Right lobe of liver (tissue), 6 donors: ENCODE results near the gene DUSP15. TPM values are rescaled to one million over a fixed set of nuclear protein-coding genes. Genes with fewer than 3 reads are reported as not detected.

Experiments
- ATAC-seq, 4 donors: fragments of 200-7000 bp; cut with Tn5 transposase; one replicate each; pipeline ENCODE4 v1.9.1; 2020; ENCODE audit warnings: mild to moderate bottlenecking in 4 of 4, moderate library complexity in 4 of 4
- DNase-seq, 3 donors: peaks; one replicate each; pipeline ENCODE4 v3.0.0-alpha.2; 2020
- H3K27ac ChIP-seq, 3 donors: fragments of 200-600 bp; one replicate each; pipeline ENCODE4 v1.8.0; 2022
- H3K27me3 ChIP-seq, 2 donors: fragments of 200-600 bp; one replicate each; pipeline ENCODE4 v1.8.0; 2022
- H3K36me3 ChIP-seq, 4 donors: fragments of 200-600 bp; sonication (generic) in 1 of 4; one replicate each; pipeline versions ENCODE4 v1.5.1 to v1.8.0; 2017 to 2022; ENCODE audit warnings: control low read depth in 1 of 4
- H3K4me1 ChIP-seq, 4 donors: fragments of 200-600 bp; sonication (generic) in 1 of 4; one replicate each; pipeline versions ENCODE4 v1.5.1 to v1.8.0; 2017 to 2022; ENCODE audit warnings: control low read depth in 1 of 4
- H3K4me3 ChIP-seq, 3 donors: fragments of 200-600 bp; one replicate each; pipeline ENCODE4 v1.8.0; 2022
- H3K9me3 ChIP-seq, 4 donors: fragments of 200-600 bp; sonication (generic) in 1 of 4; one replicate each; pipeline versions ENCODE4 v1.5.1 to v1.8.0; 2017 to 2022; ENCODE audit warnings: control low read depth in 1 of 4
- POLR2A ChIP-seq: fragments of 450-650 bp; IDR thresholded peaks from one replicate; pipeline ENCODE4 v1.6.1; 2017; ENCODE audit warnings: antibody characterized with exemption, mild to moderate bottlenecking
- WGBS: methylation state at CpG from one replicate; pipeline ENCODE4 v1.1.6; 2018; ENCODE audit warnings: low coverage, low lambda C conversion rate; ENCODE audit not compliant: insufficient coverage; ENCODE audit errors: missing lambda C conversion rate; 5-methylcytosine and 5-hydroxymethylcytosine counted together
- intact Hi-C, 2 donors: fragments of 100-400 bp; cut with DNase I; formaldehyde crosslinking; loops; one replicate each; pipeline versions ENCODE4 v1.11.2 to v1.14.1; 2022
- total RNA-seq, 6 experiments: library from RNA; depleted of rRNA in 2 of 6; stranded (reverse); fragments of >200 nt in 2 of 6; fragmentation: NEBNext Ultra II Directional in 3 of 6; extraction: Animal tissue kit (Norgen Biotek cat#: 25700) in 3 of 6; gene quantifications; one replicate each; pipeline versions ENCODE4 v1.1.0 to v1.2.4, GENCODE V29; 2016 to 2023
- TF ChIP-seq, protein P1 (sequence below), 4 donors: fragments of 200-600 bp in 3 of 4; fragments of 450-650 bp in 1 of 4; IDR thresholded peaks; one replicate each; pipeline versions ENCODE4 v1.5.1 to v1.8.0; 2016 to 2022; ENCODE audit warnings: antibody characterized with exemption in 4 of 4, mild to moderate bottlenecking in 2 of 4
- donor health status: DM: no; HTN: yes; CAD: no.
- donor health status: DM: no; HTN: no; CAD: no.
- donor health status: DM: no; HTN: no; CAD: no.
- donor health status: DM: no; HTN: yes; CAD: no.
- donor health status: DM: no; HTN: yes; CAD: no.

Gene DUSP15
- total RNA-seq, 6 experiments from 2014 or later, result 0.22 to 1.1 (median 0.42) TPM; not detected in 3

GRCh38 chr20:31868853-31869672 is 1.3 kb downstream of the DUSP15 start:
- no peak for ATAC-seq
- no peak for DNase-seq
- TF ChIP-seq, protein P1, sequence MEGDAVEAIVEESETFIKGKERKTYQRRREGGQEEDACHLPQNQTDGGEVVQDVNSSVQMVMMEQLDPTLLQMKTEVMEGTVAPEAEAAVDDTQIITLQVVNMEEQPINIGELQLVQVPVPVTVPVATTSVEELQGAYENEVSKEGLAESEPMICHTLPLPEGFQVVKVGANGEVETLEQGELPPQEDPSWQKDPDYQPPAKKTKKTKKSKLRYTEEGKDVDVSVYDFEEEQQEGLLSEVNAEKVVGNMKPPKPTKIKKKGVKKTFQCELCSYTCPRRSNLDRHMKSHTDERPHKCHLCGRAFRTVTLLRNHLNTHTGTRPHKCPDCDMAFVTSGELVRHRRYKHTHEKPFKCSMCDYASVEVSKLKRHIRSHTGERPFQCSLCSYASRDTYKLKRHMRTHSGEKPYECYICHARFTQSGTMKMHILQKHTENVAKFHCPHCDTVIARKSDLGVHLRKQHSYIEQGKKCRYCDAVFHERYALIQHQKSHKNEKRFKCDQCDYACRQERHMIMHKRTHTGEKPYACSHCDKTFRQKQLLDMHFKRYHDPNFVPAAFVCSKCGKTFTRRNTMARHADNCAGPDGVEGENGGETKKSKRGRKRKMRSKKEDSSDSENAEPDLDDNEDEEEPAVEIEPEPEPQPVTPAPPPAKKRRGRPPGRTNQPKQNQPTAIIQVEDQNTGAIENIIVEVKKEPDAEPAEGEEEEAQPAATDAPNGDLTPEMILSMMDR (IDR thresholded peaks at IDR 0.05), result no peak
- no peak for TF ChIP-seq POLR2A
- Histone ChIP-seq H3K4me3 (no peak overlapping the region), H3K36me3 (no peaks in the 10 kb centered on the region), H3K27ac (no peak overlapping the region), H3K9me3 (no peaks in the 10 kb centered on the region), H3K4me1 (peaks cover 0 to 8% (median 2%) of the 10 kb centered on the region in 4 donors), H3K27me3 (no peaks in the 10 kb centered on the region)
- WGBS, result 29% methylated on average over 3 of the region's 12 CpGs
- intact Hi-C loops, result no loop called here

GRCh38 chr20:31866221-31866620 is 4.1 kb downstream of the DUSP15 start:
- peaks cover 0 to 15% (median 2%) of the 10 kb centered on the region in 4 donors for H3K4me1 ChIP-seq
- 58% methylated on average over 3 of the region's 3 CpGs for WGBS
- H3K36me3 ChIP-seq, result no peaks in the 10 kb centered on the region
- intact Hi-C loops, result no loop called here
- TF ChIP-seq, protein P1 (IDR thresholded peaks at IDR 0.05), result no peak
- TF ChIP-seq POLR2A, result no peak
- H3K9me3 ChIP-seq, result no peaks in the 10 kb centered on the region
- DNase-seq (no peak), ATAC-seq (no peak)
- H3K27ac ChIP-seq, result no peak overlapping the region
- H3K4me3 ChIP-seq, result no peak overlapping the region
- H3K27me3 ChIP-seq, result peaks cover 0 to 3% of the 10 kb centered on the region in 2 donors

GRCh38 chr20:31864521-31865400 is 5.6 kb downstream of the DUSP15 start:
- DNase-seq (no peak), ATAC-seq (no peak)
- Histone ChIP-seq H3K4me3 (no peak overlapping the region), H3K27ac (no peak overlapping the region), H3K36me3 (no peaks in the 10 kb centered on the region), H3K9me3 (no peaks in the 10 kb centered on the region), H3K4me1 (peaks cover 0 to 10% (median under 1%) of the 10 kb centered on the region in 4 donors), H3K27me3 (peaks cover 0 to 9% of the 10 kb centered on the region in 2 donors)
- intact Hi-C loops, result no loop called here
- 70% methylated on average over 6 of the region's 12 CpGs for WGBS
- TF ChIP-seq POLR2A, result no peak
- TF ChIP-seq, protein P1 (IDR thresholded peaks at IDR 0.05), result no peak

GRCh38 chr20:31863296-31864085 is 6.8 kb downstream of the DUSP15 start:
- Histone ChIP-seq H3K9me3 (no peaks in the 10 kb centered on the region), H3K36me3 (no peaks in the 10 kb centered on the region), H3K4me1 (peaks cover 0 to 10% (median 0%) of the 10 kb centered on the region in 4 donors), H3K27me3 (peaks cover 0 to 9% of the 10 kb centered on the region in 2 donors), H3K27ac (no peak overlapping the region), H3K4me3 (no peak overlapping the region)
- ATAC-seq (no peak), DNase-seq (no peak)
- intact Hi-C loops, result no loop called here
- no peak for TF ChIP-seq POLR2A
- TF ChIP-seq, protein P1 (IDR thresholded peaks at IDR 0.05), result no peak
- 85% methylated on average over 4 of the region's 9 CpGs for WGBS
